IPS-18a (cell line): ENCODE measurements around the gene CEMIP.

Experiments
- H3K27ac ChIP-seq: one replicate; pipeline ENCODE4 v1.5.1; 2013; ENCODE audit warnings: low read length
- H3K27me3 ChIP-seq: one replicate; pipeline ENCODE4 v1.6.1; 2013; ENCODE audit warnings: mild to moderate bottlenecking, low read length; ENCODE audit not compliant: control insufficient read depth, insufficient read depth
- H3K36me3 ChIP-seq: one replicate; pipeline ENCODE4 v1.6.1; 2013; ENCODE audit warnings: low read depth, low read length; ENCODE audit not compliant: control insufficient read depth
- H3K4me1 ChIP-seq: one replicate; pipeline ENCODE4 v1.6.1; 2013; ENCODE audit warnings: low read depth, low read length; ENCODE audit not compliant: control insufficient read depth
- H3K4me3 ChIP-seq: one replicate; pipeline ENCODE4 v1.5.1; 2013; ENCODE audit warnings: low read length
- H3K9ac ChIP-seq: one replicate; pipeline ENCODE4 v1.6.1; 2013; ENCODE audit warnings: mild to moderate bottlenecking, low read length, moderate library complexity
- H3K9me3 ChIP-seq: one replicate; pipeline ENCODE4 v1.6.1; 2013; ENCODE audit warnings: low read depth, low read length; ENCODE audit not compliant: control insufficient read depth

CEMIP gene

DNA sequence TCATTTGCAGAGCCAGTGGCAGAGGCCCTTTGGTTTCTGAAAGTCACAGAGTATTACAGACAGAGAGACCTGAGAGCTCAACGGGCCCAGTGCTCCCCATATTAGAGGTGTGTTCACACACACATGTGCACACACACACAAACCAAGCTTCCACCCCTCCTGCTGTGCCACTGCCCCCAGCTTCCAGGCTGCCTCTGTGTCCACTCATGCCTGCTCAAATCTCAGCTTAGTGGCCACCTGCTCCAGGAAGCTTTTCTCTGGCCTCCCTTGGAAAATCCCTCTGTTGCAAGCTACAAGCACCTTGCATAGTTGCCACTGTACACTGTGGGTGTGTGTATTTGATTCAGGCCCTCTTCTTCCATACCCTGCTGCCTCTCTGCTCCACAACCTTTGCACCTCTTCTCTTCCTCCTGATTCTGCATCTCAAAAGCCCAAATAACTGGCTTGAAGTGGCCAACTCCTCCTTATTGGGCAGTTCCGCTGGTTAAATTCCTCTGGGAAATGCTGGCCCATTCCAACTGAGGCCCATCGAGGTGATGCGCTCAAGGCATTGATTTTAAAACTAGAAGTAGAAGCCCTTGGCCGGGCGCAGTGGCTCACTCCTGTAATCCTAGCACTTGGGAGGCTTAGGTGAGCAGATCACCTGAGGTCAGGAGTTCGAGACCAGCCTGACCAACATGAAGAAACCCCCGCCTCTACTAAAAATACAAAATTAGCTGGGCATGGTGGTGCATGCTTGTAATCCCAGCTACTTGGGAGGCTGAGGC, 187.4 kb downstream of the CEMIP start:
- Histone ChIP-seq H3K27me3 (no peaks in the 10 kb centered on the region), H3K27ac (no peak overlapping the region), H3K9me3 (no peaks in the 10 kb centered on the region), H3K36me3 (no peaks in the 10 kb centered on the region), H3K4me3 (no peak overlapping the region), H3K9ac (no peak overlapping the region), H3K4me1 (peaks cover 26% of the 10 kb centered on the region)

DNA sequence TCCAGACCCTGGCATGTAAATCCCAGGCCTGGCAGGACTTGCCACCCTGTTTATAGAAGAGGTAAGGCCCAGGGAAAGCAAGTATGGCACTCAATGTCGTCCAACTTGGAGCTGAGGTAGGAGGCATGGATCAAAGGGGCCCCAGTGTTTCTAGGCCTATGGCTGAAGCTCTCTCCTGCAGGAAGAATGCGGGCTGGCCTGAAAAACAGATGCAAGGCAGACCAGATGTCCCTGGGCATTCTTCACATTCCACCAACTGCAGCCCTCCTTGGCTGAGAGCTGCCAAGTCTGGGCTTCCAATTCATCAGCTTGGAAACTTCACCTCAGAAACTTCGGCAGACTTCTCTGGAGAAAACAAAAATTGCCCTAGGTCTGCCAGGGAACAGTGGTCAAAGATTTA, 188.3 kb downstream of the CEMIP start:
- Histone ChIP-seq H3K27ac (peak overlapping the region; percentile 39), H3K4me3 (no peak overlapping the region)

DNA sequence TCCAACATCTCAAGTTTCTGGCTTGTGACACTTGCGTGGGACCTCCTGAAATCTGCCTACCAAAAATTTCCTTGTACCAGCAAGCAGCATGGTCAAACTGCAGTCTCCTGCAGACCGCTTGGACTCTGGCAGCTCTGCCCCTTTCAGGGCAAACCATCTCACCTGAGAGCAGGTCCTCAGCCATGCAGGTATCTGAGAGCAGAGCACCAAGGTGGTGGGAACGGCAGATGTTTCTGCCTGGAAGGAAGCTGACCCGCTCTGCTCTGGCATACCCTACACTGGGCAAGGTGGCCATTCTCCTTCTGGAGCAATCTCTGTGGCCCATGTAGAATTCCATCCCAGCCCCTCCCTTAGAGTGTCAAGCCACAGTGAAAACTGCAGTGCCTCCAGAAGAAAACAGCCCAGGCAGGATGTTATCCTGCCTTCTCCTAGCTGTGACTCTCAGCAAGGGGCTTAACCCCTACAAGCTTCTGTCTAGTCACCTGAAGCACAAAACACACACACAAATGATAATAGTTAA, 188.9 kb downstream of the CEMIP start:
- Histone ChIP-seq H3K4me1 (peaks cover 26% of the 10 kb centered on the region), H3K36me3 (no peaks in the 10 kb centered on the region), H3K4me3 (no peak overlapping the region), H3K9ac (peak overlapping the region; percentile 22), H3K27me3 (no peaks in the 10 kb centered on the region), H3K9me3 (no peaks in the 10 kb centered on the region), H3K27ac (peak overlapping the region; percentile 39)

More for the DNA sequence above, 188.3 kb downstream of the CEMIP start:
- no peaks in the 10 kb centered on the region for H3K9me3 ChIP-seq
- H3K36me3 ChIP-seq = no peaks in the 10 kb centered on the region
- peaks cover 26% of the 10 kb centered on the region for H3K4me1 ChIP-seq
- H3K27me3 ChIP-seq = no peaks in the 10 kb centered on the region
- H3K9ac ChIP-seq = no peak overlapping the region

DNA sequence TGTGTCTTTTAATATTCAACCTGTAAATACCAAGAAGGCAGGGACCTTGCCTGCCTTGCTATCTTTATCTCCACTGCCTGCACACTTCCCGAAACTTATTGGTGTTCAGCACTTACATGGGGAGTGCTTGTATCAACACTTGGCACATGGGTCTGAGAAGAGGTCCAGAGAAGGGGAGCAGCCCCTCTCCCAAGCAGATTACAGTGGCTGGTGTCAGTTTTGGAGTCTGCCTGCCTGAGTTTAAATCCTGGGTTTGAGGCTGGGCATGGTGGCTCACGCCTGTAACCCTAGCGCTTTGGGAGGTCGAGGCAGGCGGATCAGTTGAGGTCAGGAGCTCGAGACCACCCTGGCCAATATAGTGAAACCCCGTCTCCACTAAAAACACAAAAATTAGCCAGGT, 190.1 kb downstream of the CEMIP start:
- Histone ChIP-seq H3K9ac (no peak overlapping the region), H3K27me3 (no peaks in the 10 kb centered on the region), H3K4me3 (no peak overlapping the region), H3K27ac (no peak overlapping the region), H3K36me3 (no peaks in the 10 kb centered on the region), H3K4me1 (peaks cover 26% of the 10 kb centered on the region), H3K9me3 (no peaks in the 10 kb centered on the region)

DNA sequence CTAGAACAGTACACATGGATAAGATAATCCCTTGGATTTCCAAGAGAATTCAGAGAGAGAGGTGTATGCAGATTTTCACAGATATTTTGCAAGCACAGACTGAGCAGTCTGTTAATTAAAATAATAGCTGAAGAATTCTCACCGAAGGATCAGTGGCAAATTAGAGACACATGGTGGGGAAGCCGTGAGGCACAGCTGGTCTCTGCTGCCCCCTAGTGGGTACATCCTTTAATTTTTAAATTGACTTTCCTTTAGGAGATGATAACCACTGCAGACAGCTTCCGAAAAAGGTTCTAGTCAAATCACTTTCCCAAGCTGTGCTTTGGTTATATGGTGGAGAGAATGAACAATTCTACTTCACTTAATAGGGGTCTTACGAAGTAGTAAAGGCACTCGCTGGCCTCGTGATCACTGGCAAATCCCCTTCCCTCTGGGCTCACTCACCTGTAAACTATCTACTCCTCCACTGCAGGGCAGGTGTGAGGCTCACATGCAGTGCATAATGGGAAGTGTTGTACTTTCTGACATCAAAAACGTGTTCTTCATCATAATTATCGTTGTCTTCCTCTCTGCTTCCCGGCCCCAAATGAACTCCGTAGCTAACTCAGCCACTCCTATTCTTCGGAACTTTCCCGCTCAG, 191.0 kb downstream of the CEMIP start:
- Histone ChIP-seq H3K36me3 (no peaks in the 10 kb centered on the region), H3K9me3 (no peaks in the 10 kb centered on the region), H3K27me3 (no peaks in the 10 kb centered on the region)

DNA sequence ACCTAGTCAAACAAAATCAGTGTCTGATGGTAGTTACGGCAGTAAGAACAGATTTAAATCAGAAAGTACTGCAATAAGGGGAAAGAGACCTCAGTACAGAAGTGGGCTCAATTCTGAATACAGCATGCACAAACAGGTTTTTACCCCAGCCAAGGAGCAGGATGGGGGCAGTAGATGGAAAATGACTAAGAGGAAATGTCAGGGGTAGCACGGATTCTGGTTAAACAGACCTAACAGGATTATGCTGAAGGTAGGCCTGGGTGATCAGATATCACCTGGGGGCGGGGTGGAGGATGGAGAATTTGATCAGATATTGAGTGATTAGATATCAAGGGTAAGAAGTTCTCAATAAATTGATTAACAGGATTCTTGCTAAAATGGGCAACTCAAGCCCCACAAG, 191.5 kb downstream of the CEMIP start:
- H3K27ac ChIP-seq = no peak overlapping the region

More for the DNA sequence above, 191.0 kb downstream of the CEMIP start:
- H3K27ac ChIP-seq = no peak overlapping the region
- H3K4me3 ChIP-seq = no peak overlapping the region
- peaks cover 26% of the 10 kb centered on the region for H3K4me1 ChIP-seq
- no peak overlapping the region for H3K9ac ChIP-seq

DNA sequence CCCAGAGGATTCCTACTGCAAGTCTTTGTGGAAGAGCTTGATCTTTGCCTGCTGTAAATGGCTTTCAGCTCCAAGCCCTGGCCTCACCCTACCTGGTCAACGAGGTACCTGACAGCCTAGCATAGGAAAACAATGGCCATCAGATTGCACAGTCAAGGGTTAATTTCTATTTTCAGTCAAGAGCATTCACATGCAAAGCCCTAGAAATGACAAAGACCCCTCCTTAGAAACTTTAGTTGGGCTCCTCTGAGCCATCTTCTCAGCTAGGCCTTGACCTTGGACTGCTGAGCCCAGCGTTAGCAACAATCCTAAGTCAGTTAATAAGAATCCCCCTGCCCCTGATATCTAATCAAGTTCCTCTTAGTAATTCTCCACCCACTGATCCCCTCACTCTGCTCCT, 192.0 kb downstream of the CEMIP start:
- H3K36me3 ChIP-seq = no peaks in the 10 kb centered on the region
- H3K27ac ChIP-seq = no peak overlapping the region

More for the DNA sequence above, 191.5 kb downstream of the CEMIP start:
- no peaks in the 10 kb centered on the region for H3K36me3 ChIP-seq
- H3K4me3 ChIP-seq = no peak overlapping the region
- H3K9ac ChIP-seq = no peak overlapping the region
- no peaks in the 10 kb centered on the region for H3K9me3 ChIP-seq
- H3K4me1 ChIP-seq = peaks cover 26% of the 10 kb centered on the region
- no peaks in the 10 kb centered on the region for H3K27me3 ChIP-seq

DNA sequence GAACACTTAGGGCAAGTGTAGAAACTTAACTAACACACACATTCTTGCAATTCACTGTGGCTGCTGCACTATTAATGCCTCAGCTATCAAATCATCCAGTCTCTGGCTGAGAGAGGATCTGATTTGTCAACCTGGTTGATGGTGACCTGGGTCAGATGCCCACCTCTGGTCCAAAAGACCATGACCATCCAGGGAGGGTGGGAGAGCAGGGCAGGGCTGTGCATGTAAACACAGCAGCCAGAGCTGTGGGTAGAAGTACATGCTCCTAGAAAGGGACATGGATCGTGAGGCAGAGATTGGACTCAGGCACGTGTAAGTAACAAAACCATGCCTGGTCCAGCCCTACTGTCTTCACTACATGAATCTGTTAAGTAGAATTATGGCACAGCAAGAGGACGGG, 193.1 kb downstream of the CEMIP start:
- no peak overlapping the region for H3K9ac ChIP-seq
- no peaks in the 10 kb centered on the region for H3K27me3 ChIP-seq
- H3K9me3 ChIP-seq = no peaks in the 10 kb centered on the region
- no peak overlapping the region for H3K4me3 ChIP-seq
- peaks cover 18% of the 10 kb centered on the region for H3K4me1 ChIP-seq
- no peak overlapping the region for H3K27ac ChIP-seq
- H3K36me3 ChIP-seq = no peaks in the 10 kb centered on the region

More for the DNA sequence above, 192.0 kb downstream of the CEMIP start:
- Histone ChIP-seq H3K4me3 (no peak overlapping the region), H3K9me3 (no peaks in the 10 kb centered on the region), H3K9ac (no peak overlapping the region), H3K27me3 (no peaks in the 10 kb centered on the region), H3K4me1 (peaks cover 26% of the 10 kb centered on the region)

DNA sequence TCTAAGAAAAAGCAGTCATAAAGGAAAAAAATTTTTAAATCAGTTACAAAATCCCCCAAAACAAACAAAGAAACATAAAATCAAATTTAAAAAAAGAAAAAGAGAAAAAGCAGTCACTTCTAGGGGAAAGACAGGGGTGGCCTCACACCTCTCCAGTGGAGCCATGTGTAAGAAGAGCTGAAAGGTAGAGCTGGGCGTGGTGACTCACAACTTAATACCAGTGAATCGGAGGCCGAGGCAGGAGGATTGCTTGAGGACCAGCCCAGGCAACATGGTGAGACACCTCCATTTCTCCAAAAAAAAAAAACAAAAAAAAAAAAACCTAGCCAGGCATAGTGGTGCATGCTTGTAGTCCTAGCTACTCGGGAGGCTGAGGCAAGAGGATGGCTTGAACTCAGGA, 195.7 kb downstream of the CEMIP start:
- Histone ChIP-seq H3K27ac (no peak overlapping the region), H3K9me3 (no peaks in the 10 kb centered on the region), H3K27me3 (no peaks in the 10 kb centered on the region), H3K9ac (no peak overlapping the region), H3K4me3 (no peak overlapping the region), H3K4me1 (peaks cover 6% of the 10 kb centered on the region), H3K36me3 (peaks cover 19% of the 10 kb centered on the region)

DNA sequence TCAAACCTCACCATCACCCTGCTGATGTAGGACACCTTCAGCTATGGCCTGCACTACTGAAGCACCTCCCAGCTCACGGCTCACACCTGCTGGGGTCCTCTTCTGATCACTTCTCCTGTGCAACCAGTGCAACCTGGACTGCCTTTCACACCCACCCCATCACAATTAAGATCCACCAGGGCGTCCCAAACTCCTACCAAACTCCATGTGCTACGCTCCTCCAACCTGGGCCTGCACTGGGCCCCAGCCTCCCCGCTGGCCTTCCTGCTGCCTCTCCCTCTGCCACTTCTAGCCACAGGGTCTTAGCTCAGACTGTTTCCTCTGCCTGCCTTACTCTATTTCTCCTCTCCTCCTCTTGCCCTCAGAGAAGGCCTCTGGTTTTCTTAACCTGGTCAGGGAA, 197.7 kb downstream of the CEMIP start:
- Histone ChIP-seq H3K4me3 (no peak overlapping the region), H3K9ac (no peak overlapping the region), H3K4me1 (no peaks in the 10 kb centered on the region), H3K36me3 (peaks cover 27% of the 10 kb centered on the region), H3K27me3 (no peaks in the 10 kb centered on the region), H3K27ac (no peak overlapping the region), H3K9me3 (no peaks in the 10 kb centered on the region)

DNA sequence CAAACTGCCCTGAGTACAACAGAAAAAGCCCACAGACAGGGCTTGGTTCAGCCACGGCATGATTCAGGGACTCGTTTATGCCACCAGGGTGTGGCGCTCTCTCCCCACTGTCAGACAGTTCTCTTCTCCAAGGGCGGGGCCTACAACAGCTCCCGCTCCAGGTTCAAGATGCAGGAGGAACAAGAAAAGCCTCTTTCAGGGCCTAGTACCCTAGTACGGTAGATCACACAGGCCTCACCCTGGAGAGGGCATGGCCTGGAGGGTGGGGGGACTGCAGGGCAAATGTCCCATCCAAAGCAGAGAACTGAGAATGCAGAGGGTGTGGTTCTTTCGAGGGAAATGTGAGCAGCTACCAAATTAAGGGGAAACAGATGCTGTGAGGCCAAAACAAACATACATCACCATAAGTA, 198.5 kb downstream of the CEMIP start:
- Histone ChIP-seq H3K4me3 (no peak overlapping the region), H3K27ac (no peak overlapping the region), H3K36me3 (peaks cover 27% of the 10 kb centered on the region), H3K27me3 (no peaks in the 10 kb centered on the region), H3K4me1 (no peaks in the 10 kb centered on the region), H3K9ac (no peak overlapping the region), H3K9me3 (no peaks in the 10 kb centered on the region)
